Skeletal muscle satellite cell (primary cell): ENCODE measurements around the gene PAIP2B.
"Not testable (repeated sequence)": the region's sequence is repeated elsewhere in the genome, so short reads cannot be mapped to it uniquely, and the experiment has no call there.

Source experiments
- H3K27me3 ChIP-seq: 2 replicates; pipeline ENCODE4 v1.7.0; 2013; ENCODE audit warnings: low read length; ENCODE audit not compliant: control insufficient read depth, insufficient read depth
- H3K36me3 ChIP-seq: 2 replicates; pipeline ENCODE4 v1.7.0; 2013; ENCODE audit warnings: mild to moderate bottlenecking, control low read depth, low read length; ENCODE audit not compliant: insufficient read depth
- H3K4me1 ChIP-seq: 2 replicates; pipeline ENCODE4 v1.7.0; 2013; ENCODE audit warnings: low read length; ENCODE audit not compliant: control insufficient read depth, insufficient read depth
- H3K4me2 ChIP-seq: 2 replicates; pipeline ENCODE4 v1.7.0; 2013; ENCODE audit warnings: mild to moderate bottlenecking, low read length
- H3K4me3 ChIP-seq: 2 replicates; pipeline ENCODE4 v1.7.0; 2013; ENCODE audit warnings: low read length
- H3K9ac ChIP-seq: 2 replicates; pipeline ENCODE4 v1.7.0; 2013; ENCODE audit warnings: mild to moderate bottlenecking, low read depth, low read length, moderate library complexity
- H3K9me3 ChIP-seq: replicated peaks from 2 replicates; pipeline ENCODE4 v1.7.0; 2013; ENCODE audit warnings: mild to moderate bottlenecking, control low read depth, low read length

Gene PAIP2B

GRCh38 chr2:71181316-71181715, 45.6 kb downstream of the PAIP2B start:
- no peaks in the 10 kb centered on the region for H3K9me3 ChIP-seq
- H3K4me3 ChIP-seq = no peak overlapping the region
- H3K27me3 ChIP-seq = peaks cover 35% of the 10 kb centered on the region
- H3K4me2 ChIP-seq = no peak overlapping the region
- no peak overlapping the region for H3K9ac ChIP-seq
- no peaks in the 10 kb centered on the region for H3K36me3 ChIP-seq
- H3K4me1 ChIP-seq = no peaks in the 10 kb centered on the region

- not testable (repeated sequence) for H3K4me2 ChIP-seq, H3K4me3 ChIP-seq, H3K4me1 ChIP-seq, H3K36me3 ChIP-seq, H3K9me3 ChIP-seq, H3K9ac ChIP-seq
- peaks cover 46% of the 10 kb centered on the region for H3K27me3 ChIP-seq
These were observed 48.1 kb downstream of the PAIP2B start for GRCh38 chr2:71178836-71179235.

- Histone ChIP-seq H3K36me3 (no peaks in the 10 kb centered on the region), H3K4me2 (no peak overlapping the region), H3K9me3 (no peaks in the 10 kb centered on the region), H3K4me1 (no peaks in the 10 kb centered on the region), H3K27me3 (peaks cover 39% of the 10 kb centered on the region), H3K9ac (no peak overlapping the region), H3K4me3 (no peak overlapping the region)
These were observed 52.7 kb downstream of the PAIP2B start for GRCh38 chr2:71174207-71174606.

GRCh38 chr2:71173096-71173495, 53.8 kb downstream of the PAIP2B start:
- Histone ChIP-seq H3K9ac (no peak overlapping the region), H3K4me1 (no peaks in the 10 kb centered on the region), H3K4me3 (no peak overlapping the region), H3K36me3 (no peaks in the 10 kb centered on the region), H3K4me2 (no peak overlapping the region), H3K27me3 (peaks cover 34% of the 10 kb centered on the region), H3K9me3 (no peaks in the 10 kb centered on the region)

- Histone ChIP-seq H3K4me3 (no peak overlapping the region), H3K4me2 (no peak overlapping the region), H3K27me3 (no peaks in the 10 kb centered on the region), H3K4me1 (peaks cover 4% of the 10 kb centered on the region), H3K9me3 (no peaks in the 10 kb centered on the region), H3K9ac (no peak overlapping the region), H3K36me3 (no peaks in the 10 kb centered on the region)
These were observed 60.1 kb downstream of the PAIP2B start for GRCh38 chr2:71166812-71167211.

GRCh38 chr2:71157124-71157793, 69.6 kb downstream of the PAIP2B start:
- H3K4me3 ChIP-seq = peak overlapping the region; percentile 47
- no peaks in the 10 kb centered on the region for H3K9me3 ChIP-seq
- H3K9ac ChIP-seq = no peak overlapping the region
- H3K36me3 ChIP-seq = no peaks in the 10 kb centered on the region
- H3K27me3 ChIP-seq = peaks cover 28% of the 10 kb centered on the region
- H3K4me2 ChIP-seq = peak overlapping the region; percentile 80
- H3K4me1 ChIP-seq = peaks cover 6% of the 10 kb centered on the region

- Histone ChIP-seq H3K9ac (no peak overlapping the region), H3K4me1 (peaks cover 6% of the 10 kb centered on the region), H3K4me3 (no peak overlapping the region), H3K4me2 (peak overlapping the region; percentile 80), H3K36me3 (no peaks in the 10 kb centered on the region), H3K27me3 (peaks cover 28% of the 10 kb centered on the region), H3K9me3 (no peaks in the 10 kb centered on the region)
These were observed 70.3 kb downstream of the PAIP2B start for GRCh38 chr2:71156573-71156972.

GRCh38 chr2:71155846-71156245, 71.1 kb downstream of the PAIP2B start:
- H3K4me3 ChIP-seq = no peak overlapping the region
- H3K9me3 ChIP-seq = no peaks in the 10 kb centered on the region
- peaks cover 4% of the 10 kb centered on the region for H3K36me3 ChIP-seq
- H3K9ac ChIP-seq = no peak overlapping the region
- H3K4me2 ChIP-seq = no peak overlapping the region
- peaks cover 6% of the 10 kb centered on the region for H3K4me1 ChIP-seq
- peaks cover 28% of the 10 kb centered on the region for H3K27me3 ChIP-seq

- Histone ChIP-seq H3K4me2 (no peak overlapping the region), H3K27me3 (peaks cover 28% of the 10 kb centered on the region), H3K36me3 (peaks cover 12% of the 10 kb centered on the region), H3K4me1 (peaks cover 6% of the 10 kb centered on the region), H3K4me3 (no peak overlapping the region), H3K9ac (no peak overlapping the region), H3K9me3 (no peaks in the 10 kb centered on the region)
These were observed 72.1 kb downstream of the PAIP2B start for GRCh38 chr2:71154798-71155197.

GRCh38 chr2:71154279-71154678, 72.6 kb downstream of the PAIP2B start:
- Histone ChIP-seq H3K4me1 (peaks cover 6% of the 10 kb centered on the region), H3K4me2 (no peak overlapping the region), H3K9ac (no peak overlapping the region), H3K9me3 (no peaks in the 10 kb centered on the region), H3K4me3 (no peak overlapping the region), H3K27me3 (peaks cover 28% of the 10 kb centered on the region), H3K36me3 (peaks cover 17% of the 10 kb centered on the region)

GRCh38 chr2:71153585-71154224, 73.2 kb downstream of the PAIP2B start:
- H3K9me3 ChIP-seq = no peaks in the 10 kb centered on the region
- no peak overlapping the region for H3K9ac ChIP-seq
- peaks cover 23% of the 10 kb centered on the region for H3K36me3 ChIP-seq
- H3K4me2 ChIP-seq = no peak overlapping the region
- no peak overlapping the region for H3K4me3 ChIP-seq
- peaks cover 6% of the 10 kb centered on the region for H3K4me1 ChIP-seq
- peaks cover 28% of the 10 kb centered on the region for H3K27me3 ChIP-seq

- H3K27me3 ChIP-seq = peaks cover 20% of the 10 kb centered on the region
- H3K4me2 ChIP-seq = no peak overlapping the region
- no peaks in the 10 kb centered on the region for H3K9me3 ChIP-seq
- H3K9ac ChIP-seq = no peak overlapping the region
- H3K4me3 ChIP-seq = no peak overlapping the region
- peaks cover 40% of the 10 kb centered on the region for H3K36me3 ChIP-seq
- H3K4me1 ChIP-seq = no peaks in the 10 kb centered on the region
These were observed 75.3 kb downstream of the PAIP2B start for GRCh38 chr2:71151620-71152019.
